Stomach (tissue), 4 donors: ENCODE measurements around the gene CCDC148.

ENCODE experiments used
- POLR2A ChIP-seq, 4 donors: fragments of 450-650 bp; IDR thresholded peaks; one replicate each; pipeline ENCODE4 v1.6.1; 2016; ENCODE audit warnings: antibody characterized with exemption in 4 of 4, control low read depth in 2 of 4, mild to moderate bottlenecking in 1 of 4, moderate library complexity in 1 of 4
- TF ChIP-seq, protein P1 (sequence below), 7 experiments: fragments of 450-650 bp in 4 of 7; fragments of 200-600 bp in 3 of 7; sonication (generic) in 3 of 7; IDR thresholded peaks; one replicate each; pipeline ENCODE4 v1.5.1; 2016 to 2019; ENCODE audit warnings: antibody characterized with exemption in 7 of 7, control low read depth in 2 of 7, mild to moderate bottlenecking in 1 of 7

- TF ChIP-seq, protein P1, sequence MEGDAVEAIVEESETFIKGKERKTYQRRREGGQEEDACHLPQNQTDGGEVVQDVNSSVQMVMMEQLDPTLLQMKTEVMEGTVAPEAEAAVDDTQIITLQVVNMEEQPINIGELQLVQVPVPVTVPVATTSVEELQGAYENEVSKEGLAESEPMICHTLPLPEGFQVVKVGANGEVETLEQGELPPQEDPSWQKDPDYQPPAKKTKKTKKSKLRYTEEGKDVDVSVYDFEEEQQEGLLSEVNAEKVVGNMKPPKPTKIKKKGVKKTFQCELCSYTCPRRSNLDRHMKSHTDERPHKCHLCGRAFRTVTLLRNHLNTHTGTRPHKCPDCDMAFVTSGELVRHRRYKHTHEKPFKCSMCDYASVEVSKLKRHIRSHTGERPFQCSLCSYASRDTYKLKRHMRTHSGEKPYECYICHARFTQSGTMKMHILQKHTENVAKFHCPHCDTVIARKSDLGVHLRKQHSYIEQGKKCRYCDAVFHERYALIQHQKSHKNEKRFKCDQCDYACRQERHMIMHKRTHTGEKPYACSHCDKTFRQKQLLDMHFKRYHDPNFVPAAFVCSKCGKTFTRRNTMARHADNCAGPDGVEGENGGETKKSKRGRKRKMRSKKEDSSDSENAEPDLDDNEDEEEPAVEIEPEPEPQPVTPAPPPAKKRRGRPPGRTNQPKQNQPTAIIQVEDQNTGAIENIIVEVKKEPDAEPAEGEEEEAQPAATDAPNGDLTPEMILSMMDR (IDR thresholded peaks at IDR 0.05): no peak
- no peak for TF ChIP-seq POLR2A (IDR thresholded peaks at IDR 0.05)
Measured at GRCh38 chr2:158477202-158477601, 20.6 kb upstream of the CCDC148 start.
